ENCODE results near the gene CBX5. TPM values are rescaled to one million over a fixed set of nuclear protein-coding genes. Genes with fewer than 3 reads are reported as not detected.

CBX5 gene
- total and polyA plus RNA-seq, 2 of the 8 experiments (the other 6 are each of a cell fraction or from before 2014, with no cell fraction given): 62.4 to 231 TPM

DNA sequence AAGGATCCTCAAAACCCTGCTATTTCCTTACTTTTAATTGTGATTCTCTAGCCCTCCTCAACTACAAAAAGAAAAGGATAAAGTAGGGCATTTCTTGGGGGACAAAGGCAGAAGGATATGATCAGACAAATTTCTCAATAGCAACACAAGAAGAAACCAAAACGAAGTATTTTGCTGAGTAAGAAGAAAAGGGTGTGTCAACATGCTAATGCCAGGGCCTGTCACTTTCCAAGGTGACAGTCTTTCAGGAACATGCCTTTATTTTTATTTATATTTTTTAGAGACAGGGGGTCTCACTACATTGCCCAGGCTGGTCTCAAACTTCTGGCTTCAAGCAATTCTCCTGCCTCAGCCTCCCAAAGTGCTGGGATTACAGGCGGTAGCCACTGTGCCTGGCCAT lies 39.8 kb downstream of the CBX5 start (continued):
- TF ChIP-seq, protein P1, sequence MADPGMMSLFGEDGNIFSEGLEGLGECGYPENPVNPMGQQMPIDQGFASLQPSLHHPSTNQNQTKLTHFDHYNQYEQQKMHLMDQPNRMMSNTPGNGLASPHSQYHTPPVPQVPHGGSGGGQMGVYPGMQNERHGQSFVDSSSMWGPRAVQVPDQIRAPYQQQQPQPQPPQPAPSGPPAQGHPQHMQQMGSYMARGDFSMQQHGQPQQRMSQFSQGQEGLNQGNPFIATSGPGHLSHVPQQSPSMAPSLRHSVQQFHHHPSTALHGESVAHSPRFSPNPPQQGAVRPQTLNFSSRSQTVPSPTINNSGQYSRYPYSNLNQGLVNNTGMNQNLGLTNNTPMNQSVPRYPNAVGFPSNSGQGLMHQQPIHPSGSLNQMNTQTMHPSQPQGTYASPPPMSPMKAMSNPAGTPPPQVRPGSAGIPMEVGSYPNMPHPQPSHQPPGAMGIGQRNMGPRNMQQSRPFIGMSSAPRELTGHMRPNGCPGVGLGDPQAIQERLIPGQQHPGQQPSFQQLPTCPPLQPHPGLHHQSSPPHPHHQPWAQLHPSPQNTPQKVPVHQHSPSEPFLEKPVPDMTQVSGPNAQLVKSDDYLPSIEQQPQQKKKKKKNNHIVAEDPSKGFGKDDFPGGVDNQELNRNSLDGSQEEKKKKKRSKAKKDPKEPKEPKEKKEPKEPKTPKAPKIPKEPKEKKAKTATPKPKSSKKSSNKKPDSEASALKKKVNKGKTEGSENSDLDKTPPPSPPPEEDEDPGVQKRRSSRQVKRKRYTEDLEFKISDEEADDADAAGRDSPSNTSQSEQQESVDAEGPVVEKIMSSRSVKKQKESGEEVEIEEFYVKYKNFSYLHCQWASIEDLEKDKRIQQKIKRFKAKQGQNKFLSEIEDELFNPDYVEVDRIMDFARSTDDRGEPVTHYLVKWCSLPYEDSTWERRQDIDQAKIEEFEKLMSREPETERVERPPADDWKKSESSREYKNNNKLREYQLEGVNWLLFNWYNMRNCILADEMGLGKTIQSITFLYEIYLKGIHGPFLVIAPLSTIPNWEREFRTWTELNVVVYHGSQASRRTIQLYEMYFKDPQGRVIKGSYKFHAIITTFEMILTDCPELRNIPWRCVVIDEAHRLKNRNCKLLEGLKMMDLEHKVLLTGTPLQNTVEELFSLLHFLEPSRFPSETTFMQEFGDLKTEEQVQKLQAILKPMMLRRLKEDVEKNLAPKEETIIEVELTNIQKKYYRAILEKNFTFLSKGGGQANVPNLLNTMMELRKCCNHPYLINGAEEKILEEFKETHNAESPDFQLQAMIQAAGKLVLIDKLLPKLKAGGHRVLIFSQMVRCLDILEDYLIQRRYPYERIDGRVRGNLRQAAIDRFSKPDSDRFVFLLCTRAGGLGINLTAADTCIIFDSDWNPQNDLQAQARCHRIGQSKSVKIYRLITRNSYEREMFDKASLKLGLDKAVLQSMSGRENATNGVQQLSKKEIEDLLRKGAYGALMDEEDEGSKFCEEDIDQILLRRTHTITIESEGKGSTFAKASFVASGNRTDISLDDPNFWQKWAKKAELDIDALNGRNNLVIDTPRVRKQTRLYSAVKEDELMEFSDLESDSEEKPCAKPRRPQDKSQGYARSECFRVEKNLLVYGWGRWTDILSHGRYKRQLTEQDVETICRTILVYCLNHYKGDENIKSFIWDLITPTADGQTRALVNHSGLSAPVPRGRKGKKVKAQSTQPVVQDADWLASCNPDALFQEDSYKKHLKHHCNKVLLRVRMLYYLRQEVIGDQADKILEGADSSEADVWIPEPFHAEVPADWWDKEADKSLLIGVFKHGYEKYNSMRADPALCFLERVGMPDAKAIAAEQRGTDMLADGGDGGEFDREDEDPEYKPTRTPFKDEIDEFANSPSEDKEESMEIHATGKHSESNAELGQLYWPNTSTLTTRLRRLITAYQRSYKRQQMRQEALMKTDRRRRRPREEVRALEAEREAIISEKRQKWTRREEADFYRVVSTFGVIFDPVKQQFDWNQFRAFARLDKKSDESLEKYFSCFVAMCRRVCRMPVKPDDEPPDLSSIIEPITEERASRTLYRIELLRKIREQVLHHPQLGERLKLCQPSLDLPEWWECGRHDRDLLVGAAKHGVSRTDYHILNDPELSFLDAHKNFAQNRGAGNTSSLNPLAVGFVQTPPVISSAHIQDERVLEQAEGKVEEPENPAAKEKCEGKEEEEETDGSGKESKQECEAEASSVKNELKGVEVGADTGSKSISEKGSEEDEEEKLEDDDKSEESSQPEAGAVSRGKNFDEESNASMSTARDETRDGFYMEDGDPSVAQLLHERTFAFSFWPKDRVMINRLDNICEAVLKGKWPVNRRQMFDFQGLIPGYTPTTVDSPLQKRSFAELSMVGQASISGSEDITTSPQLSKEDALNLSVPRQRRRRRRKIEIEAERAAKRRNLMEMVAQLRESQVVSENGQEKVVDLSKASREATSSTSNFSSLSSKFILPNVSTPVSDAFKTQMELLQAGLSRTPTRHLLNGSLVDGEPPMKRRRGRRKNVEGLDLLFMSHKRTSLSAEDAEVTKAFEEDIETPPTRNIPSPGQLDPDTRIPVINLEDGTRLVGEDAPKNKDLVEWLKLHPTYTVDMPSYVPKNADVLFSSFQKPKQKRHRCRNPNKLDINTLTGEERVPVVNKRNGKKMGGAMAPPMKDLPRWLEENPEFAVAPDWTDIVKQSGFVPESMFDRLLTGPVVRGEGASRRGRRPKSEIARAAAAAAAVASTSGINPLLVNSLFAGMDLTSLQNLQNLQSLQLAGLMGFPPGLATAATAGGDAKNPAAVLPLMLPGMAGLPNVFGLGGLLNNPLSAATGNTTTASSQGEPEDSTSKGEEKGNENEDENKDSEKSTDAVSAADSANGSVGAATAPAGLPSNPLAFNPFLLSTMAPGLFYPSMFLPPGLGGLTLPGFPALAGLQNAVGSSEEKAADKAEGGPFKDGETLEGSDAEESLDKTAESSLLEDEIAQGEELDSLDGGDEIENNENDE (IDR thresholded peaks at IDR 0.05; ENCODE audit: insufficient replicate concordance, low read length): no peak
- TF ChIP-seq KDM5A (IDR thresholded peaks at IDR 0.05; ENCODE audit: low read length): no peak
- TF ChIP-seq RBBP5 (IDR thresholded peaks at IDR 0.05; ENCODE audit: borderline replicate concordance, low read depth, low read length): no peak
- TF ChIP-seq GTF2F1 (IDR thresholded peaks at IDR 0.05; ENCODE audit: borderline replicate concordance, low read depth, low read length): no peak
- no peak for TF ChIP-seq NRF1 (IDR thresholded peaks at IDR 0.05; ENCODE audit: low read depth, low read length)
- TF ChIP-seq EP300 (IDR thresholded peaks at IDR 0.05; ENCODE audit: borderline replicate concordance in 1 of 2, low read depth in 2 of 2, low read length in 2 of 2): no peak
